Activated B cell treated with CpG ODN at 0.5 μM for 24 hours (primary cell): ENCODE measurements around the gene LCMT1. TPM values are rescaled to one million over a fixed set of nuclear protein-coding genes. Genes with fewer than 3 reads are reported as not detected.
"Not testable (repeated sequence)": the region's sequence is repeated elsewhere in the genome, so short reads cannot be mapped to it uniquely, and the experiment has no call there.

Source experiments
- ATAC-seq: fragments of 200-7000 bp; cut with Tn5 transposase; one replicate; pipeline ENCODE4 v1.10.0; 2021; ENCODE audit warnings: low read depth, mild to moderate bottlenecking, moderate library complexity
- CTCF ChIA-PET: fragments of 350-600 bp; sonication (Branson Sonifier 250); formaldehyde crosslinking; loops from one replicate; lab custom pipeline; 2021; ENCODE audit warnings: antibody characterized with exemption; lab: Charles Lee
- POLR2A ChIA-PET: fragments of 350-600 bp; sonication (Branson Sonifier 250); formaldehyde crosslinking; loops from one replicate; lab custom pipeline; 2021; ENCODE audit warnings: antibody characterized with exemption; lab: Charles Lee
- DNase-seq: peaks from one replicate; pipeline ENCODE4 v3.0.0; 2022
- H3K27ac Mint-ChIP-seq: one replicate; pipeline ENCODE4 v1.8.0; 2020; ENCODE audit warnings: mixed read lengths
- H3K27me3 Mint-ChIP-seq: one replicate; pipeline ENCODE4 v1.8.0; 2021; ENCODE audit warnings: mixed read lengths
- H3K36me3 Mint-ChIP-seq: one replicate; pipeline ENCODE4 v1.8.0; 2021; ENCODE audit warnings: low read depth, mixed read lengths
- H3K4me1 Mint-ChIP-seq: one replicate; pipeline ENCODE4 v1.8.0; 2021; ENCODE audit warnings: mixed read lengths
- H3K4me3 Mint-ChIP-seq: one replicate; pipeline ENCODE4 v1.8.0; 2020; ENCODE audit warnings: mild to moderate bottlenecking, mixed read lengths
- H3K9me3 Mint-ChIP-seq: one replicate; pipeline ENCODE4 v1.8.0; 2020; ENCODE audit warnings: mixed read lengths
- CTCF ChIP-seq: fragments of 200-600 bp; IDR thresholded peaks from one replicate; pipeline ENCODE4 v1.8.0; 2022; ENCODE audit warnings: antibody characterized with exemption, mild to moderate bottlenecking
- intact Hi-C: fragments of 100-400 bp; cut with micrococcal nuclease; formaldehyde crosslinking; loops from one replicate; pipeline ENCODE4 v1.15.1; 2024
- total RNA-seq: library from RNA; stranded (reverse); gene quantifications from 2 replicates; pipeline ENCODE4 v1.2.3, GENCODE V29; 2022

LCMT1 gene
- total RNA-seq, 1 donor from 2014 or later, result 33.6 TPM

GRCh38 chr16:25124503-25124902 lies 13.0 kb downstream of the LCMT1 start:
- Mint-ChIP-seq H3K9me3 (no peaks in the 10 kb centered on the region), H3K4me1 (peaks cover 7% of the 10 kb centered on the region), H3K4me3 (no peak overlapping the region), H3K36me3 (peaks cover 25% of the 10 kb centered on the region), H3K27ac (no peak overlapping the region), H3K27me3 (no peaks in the 10 kb centered on the region)
- CTCF ChIA-PET, result no interaction called here
- intact Hi-C loops, result no loop called here
- ATAC-seq (no peak), DNase-seq (no peak)
- TF ChIP-seq CTCF, result no peak
- POLR2A ChIA-PET, result no interaction called here

DNA sequence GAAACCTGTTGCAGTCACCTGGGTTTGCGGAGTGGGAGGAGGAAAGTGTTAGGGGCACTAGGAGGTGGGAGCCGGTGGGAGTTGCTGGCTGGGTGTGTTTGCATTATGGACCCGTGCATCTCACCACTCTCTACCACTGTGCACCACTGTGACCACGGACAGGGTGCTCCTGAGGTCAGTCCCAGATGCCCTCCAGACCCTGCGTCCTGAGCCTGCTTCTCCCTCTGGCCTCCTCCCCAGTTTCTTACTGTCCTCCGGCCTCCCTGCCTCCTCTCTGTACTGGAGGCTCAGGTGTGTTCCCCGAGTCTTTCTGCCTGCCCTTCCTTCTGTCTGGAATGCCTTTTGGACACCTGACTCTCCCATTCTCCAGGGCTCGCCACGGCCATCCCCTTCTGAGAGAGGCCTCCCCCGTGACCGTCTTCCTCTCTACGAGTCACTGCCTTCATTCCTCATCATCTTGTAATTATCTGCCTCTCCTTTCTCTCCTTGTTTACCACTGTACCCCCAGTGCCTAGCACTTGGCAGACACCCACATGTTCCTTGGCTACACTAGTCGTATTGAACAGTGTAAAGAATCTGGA lies 14.6 kb downstream of the LCMT1 start:
- ATAC-seq, POLR2A ChIA-PET, H3K4me1 Mint-ChIP-seq, H3K27me3 Mint-ChIP-seq, H3K27ac Mint-ChIP-seq, DNase-seq, H3K9me3 Mint-ChIP-seq, H3K4me3 Mint-ChIP-seq: not testable (repeated sequence)
- peaks cover 37% of the 10 kb centered on the region for H3K36me3 Mint-ChIP-seq
- intact Hi-C loops, result loop anchor here (1.0 kb wide), 1 partner anchor 71 kb away; no protein-coding TSS in a partner anchor
- CTCF ChIA-PET, result interaction anchor here (1.4 kb wide), 1 partner anchor 99 kb away, joined by 6 read pairs; no protein-coding TSS in a partner anchor

DNA sequence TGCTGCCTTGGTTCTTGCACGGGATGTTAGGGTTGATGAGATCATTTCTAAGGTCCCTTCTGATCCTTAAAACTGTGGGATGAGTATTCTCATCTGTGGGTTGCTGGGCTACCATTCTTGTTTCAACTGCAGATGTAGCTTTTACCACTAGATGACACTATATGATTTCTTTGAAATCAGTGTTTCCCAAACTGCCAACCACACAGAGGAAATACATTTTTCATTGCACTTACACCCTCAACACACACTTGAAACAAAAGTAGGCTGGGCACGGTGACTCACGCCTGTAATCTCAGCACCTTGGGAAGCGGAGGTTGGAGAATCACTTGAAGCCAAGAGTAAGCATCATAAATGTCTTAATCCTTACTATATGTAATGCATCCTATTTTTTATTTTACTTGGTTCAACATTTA lies 15.3 kb downstream of the LCMT1 start:
- Mint-ChIP-seq H3K4me3 (no peak overlapping the region), H3K36me3 (peaks cover 42% of the 10 kb centered on the region), H3K27ac (no peak overlapping the region), H3K4me1 (peaks cover 7% of the 10 kb centered on the region), H3K9me3 (no peaks in the 10 kb centered on the region), H3K27me3 (no peaks in the 10 kb centered on the region)
- TF ChIP-seq CTCF, result no peak
- ATAC-seq (no peak), DNase-seq (no peak)
- intact Hi-C loops, result loop anchor here (1.0 kb wide), 1 partner anchor 72 kb away; no protein-coding TSS in a partner anchor
- CTCF ChIA-PET, result interaction anchor here (1.4 kb wide), 1 partner anchor 98 kb away, joined by 6 read pairs; no protein-coding TSS in a partner anchor
- POLR2A ChIA-PET, result no interaction called here

DNA sequence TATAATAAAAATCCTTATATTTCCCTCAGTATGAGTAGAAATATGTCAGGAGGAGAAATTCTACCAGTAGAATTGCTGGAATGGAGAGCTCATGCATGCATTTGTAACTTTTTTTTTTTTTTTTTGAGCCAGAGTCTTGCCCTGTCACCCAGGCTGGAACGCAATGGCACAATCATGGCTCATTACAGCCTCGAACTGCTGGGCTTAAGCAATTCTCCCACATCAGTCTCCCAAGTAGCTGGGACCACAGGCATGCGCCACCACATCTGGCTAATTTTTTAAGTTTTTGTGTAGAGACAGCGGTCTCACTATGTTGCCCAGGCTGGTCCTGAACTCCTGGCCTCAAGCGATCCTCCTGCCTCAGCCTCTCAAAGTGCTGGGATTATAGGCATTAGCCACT lies 21.2 kb downstream of the LCMT1 start:
- H3K27me3 Mint-ChIP-seq, intact Hi-C loops, CTCF ChIA-PET, H3K4me1 Mint-ChIP-seq, DNase-seq, H3K27ac Mint-ChIP-seq, H3K9me3 Mint-ChIP-seq, ATAC-seq, H3K4me3 Mint-ChIP-seq, POLR2A ChIA-PET: not testable (repeated sequence)
- peaks cover 70% of the 10 kb centered on the region for H3K36me3 Mint-ChIP-seq

DNA sequence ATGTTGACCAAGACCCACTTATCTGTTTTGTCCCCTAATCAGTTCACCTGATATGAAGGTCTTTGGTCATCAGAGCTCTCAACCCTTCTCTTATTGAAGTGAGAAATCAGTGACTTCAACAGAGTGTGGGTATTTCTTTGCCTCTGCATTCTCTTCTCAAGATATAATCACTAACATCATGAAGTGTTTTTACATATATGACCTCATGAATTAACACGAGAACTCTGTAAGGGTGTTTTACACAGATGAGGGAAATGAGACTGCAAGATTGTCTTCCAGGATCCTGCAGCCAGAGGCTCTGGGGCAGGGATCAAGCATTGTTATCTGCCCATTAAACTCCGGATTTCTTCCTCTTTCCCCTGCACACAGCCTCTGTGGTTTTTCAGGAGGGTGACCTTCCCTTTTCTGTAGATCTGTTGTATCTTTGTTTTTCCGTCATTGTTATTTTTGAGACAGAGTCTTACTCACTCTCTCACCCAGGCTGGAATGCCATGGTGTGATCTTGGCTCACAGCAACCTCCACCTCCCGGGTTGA lies 22.7 kb downstream of the LCMT1 start:
- no peak for DNase-seq
- Mint-ChIP-seq H3K4me3 (no peak overlapping the region), H3K4me1 (no peaks in the 10 kb centered on the region), H3K27ac (no peak overlapping the region), H3K27me3 (no peaks in the 10 kb centered on the region), H3K9me3 (no peaks in the 10 kb centered on the region), H3K36me3 (peaks cover 73% of the 10 kb centered on the region)
- no peak for ATAC-seq
- intact Hi-C loops, result no loop called here
- ChIA-PET POLR2A (no interaction called here), CTCF (no interaction called here)
- no peak for TF ChIP-seq CTCF

DNA sequence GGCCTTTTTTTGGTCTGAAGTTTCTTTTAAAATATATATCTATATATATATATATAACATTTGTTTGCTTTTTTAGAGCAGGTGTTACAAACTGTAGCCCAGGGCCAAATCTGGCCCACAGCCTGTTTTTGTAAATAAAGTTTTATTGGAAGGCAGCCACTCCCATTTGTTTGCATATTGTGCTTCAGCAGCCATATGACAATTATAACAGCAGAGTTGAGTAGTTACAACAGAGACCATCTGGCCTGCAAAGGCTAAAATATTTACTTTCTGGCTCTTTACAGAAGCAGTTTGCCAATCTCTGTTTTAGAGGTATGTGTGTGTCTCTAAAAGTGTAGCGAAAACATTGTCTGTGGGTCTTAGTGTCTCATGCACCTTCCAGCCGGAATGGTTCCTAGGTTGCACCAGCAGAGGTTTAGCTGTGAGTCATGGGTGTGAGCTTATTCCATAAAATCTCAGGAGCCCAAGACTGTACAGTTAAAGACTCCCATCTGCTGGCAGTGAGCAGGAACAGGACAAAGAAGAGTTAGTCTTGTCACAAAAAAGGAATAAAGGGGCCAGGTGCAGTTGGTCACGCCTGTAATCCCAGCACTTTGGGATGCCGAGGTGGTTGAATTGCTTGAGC lies 23.8 kb downstream of the LCMT1 start:
- intact Hi-C loops, result no loop called here
- H3K36me3 Mint-ChIP-seq, result peaks cover 75% of the 10 kb centered on the region
- no peak for ATAC-seq
- H3K27me3 Mint-ChIP-seq, result no peaks in the 10 kb centered on the region
- H3K27ac Mint-ChIP-seq, result no peak overlapping the region
- no peak overlapping the region for H3K4me3 Mint-ChIP-seq
- DNase-seq, result no peak
- CTCF ChIA-PET, result interaction anchor here (0.6 to 0.7 kb wide), 2 partner anchors 338 to 399 kb away, joined by 3 read pairs; no protein-coding TSS in a partner anchor
- H3K4me1 Mint-ChIP-seq, result no peaks in the 10 kb centered on the region
- no peaks in the 10 kb centered on the region for H3K9me3 Mint-ChIP-seq
- no peak for TF ChIP-seq CTCF
- POLR2A ChIA-PET, result no interaction called here
